Central memory CD8-positive, alpha-beta T cell (primary cell): ENCODE measurements around the gene ATG101.

Source experiments
- ATAC-seq: fragments of 150-1000 bp; cut with Tn5 transposase; replicated peaks from 2 replicates; pipeline ENCODE4 v1.10.0; 2022; ENCODE audit warnings: mild to moderate bottlenecking, moderate FRiP score, moderate number of reproducible peaks; ENCODE audit not compliant: poor library complexity, severe bottlenecking; ENCODE audit errors: extremely low read depth
- DNase-seq, 2 donors: peaks; one replicate each; pipeline ENCODE4 v3.0.0; 2021; ENCODE audit warnings: low spot score in 2 of 2
- H3K27ac Mint-ChIP-seq: one replicate; pipeline ENCODE4 v1.8.0; 2022; ENCODE audit warnings: low read depth, mild to moderate bottlenecking, moderate library complexity, mixed read lengths
- H3K27me3 Mint-ChIP-seq: one replicate; pipeline ENCODE4 v1.8.0; 2022; ENCODE audit warnings: mixed read lengths
- H3K36me3 Mint-ChIP-seq: one replicate; pipeline ENCODE4 v1.8.0; 2022; ENCODE audit warnings: mild to moderate bottlenecking, moderate library complexity, mixed read lengths; ENCODE audit not compliant: insufficient read depth
- H3K4me1 Mint-ChIP-seq: one replicate; pipeline ENCODE4 v1.8.0; 2022; ENCODE audit warnings: mixed read lengths
- H3K4me3 Mint-ChIP-seq: one replicate; pipeline ENCODE4 v1.8.0; 2022; ENCODE audit warnings: mild to moderate bottlenecking, moderate library complexity, mixed read lengths
- H3K9me3 Mint-ChIP-seq: one replicate; pipeline ENCODE4 v1.8.0; 2022; ENCODE audit warnings: mixed read lengths

The ATG101 gene, protein sequence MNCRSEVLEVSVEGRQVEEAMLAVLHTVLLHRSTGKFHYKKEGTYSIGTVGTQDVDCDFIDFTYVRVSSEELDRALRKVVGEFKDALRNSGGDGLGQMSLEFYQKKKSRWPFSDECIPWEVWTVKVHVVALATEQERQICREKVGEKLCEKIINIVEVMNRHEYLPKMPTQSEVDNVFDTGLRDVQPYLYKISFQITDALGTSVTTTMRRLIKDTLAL

GRCh38 chr12:52069327-52070184 is at the start of gene ATG101:
Gene ATG101, plus strand, starts transcription at chr12:52069978. Its CDS starts 3,673 bp downstream, at chr12:52073651.
- H3K36me3 Mint-ChIP-seq = peaks cover 17% of the 10 kb centered on the region
- peak within 1 kb of the TSS; percentile 96 for H3K4me3 Mint-ChIP-seq
- ATAC-seq (peak; percentile 98), DNase-seq (peak; percentile 78 to 83)
- peaks cover 17% of the 10 kb centered on the region for H3K27me3 Mint-ChIP-seq
- peaks cover 44% of the 10 kb centered on the region for H3K4me1 Mint-ChIP-seq
- peak within 1 kb of the TSS; percentile 94 for H3K27ac Mint-ChIP-seq
- H3K9me3 Mint-ChIP-seq = no peaks in the 10 kb centered on the region

- H3K36me3 Mint-ChIP-seq = peaks cover 18% of the 10 kb centered on the region
- ATAC-seq (peak; percentile 25), DNase-seq (peak in 1 of 2 donors; percentile 28)
- no peaks in the 10 kb centered on the region for H3K9me3 Mint-ChIP-seq
- peaks cover 21% of the 10 kb centered on the region for H3K4me1 Mint-ChIP-seq
- H3K27ac Mint-ChIP-seq = no peak overlapping the region
- no peaks in the 10 kb centered on the region for H3K27me3 Mint-ChIP-seq
- no peak overlapping the region for H3K4me3 Mint-ChIP-seq
Observed at GRCh38 chr12:52020539-52021336, 49.0 kb upstream of the ATG101 start.

- no peak for DNase-seq
- Mint-ChIP-seq H3K4me1 (peaks cover 25% of the 10 kb centered on the region), H3K4me3 (peak overlapping the region; percentile 74), H3K9me3 (no peaks in the 10 kb centered on the region), H3K36me3 (peaks cover 9% of the 10 kb centered on the region), H3K27me3 (no peaks in the 10 kb centered on the region), H3K27ac (no peak overlapping the region)
- no peak for ATAC-seq
Observed at GRCh38 chr12:52022841-52023181, 47.0 kb upstream of the ATG101 start.

DNA sequence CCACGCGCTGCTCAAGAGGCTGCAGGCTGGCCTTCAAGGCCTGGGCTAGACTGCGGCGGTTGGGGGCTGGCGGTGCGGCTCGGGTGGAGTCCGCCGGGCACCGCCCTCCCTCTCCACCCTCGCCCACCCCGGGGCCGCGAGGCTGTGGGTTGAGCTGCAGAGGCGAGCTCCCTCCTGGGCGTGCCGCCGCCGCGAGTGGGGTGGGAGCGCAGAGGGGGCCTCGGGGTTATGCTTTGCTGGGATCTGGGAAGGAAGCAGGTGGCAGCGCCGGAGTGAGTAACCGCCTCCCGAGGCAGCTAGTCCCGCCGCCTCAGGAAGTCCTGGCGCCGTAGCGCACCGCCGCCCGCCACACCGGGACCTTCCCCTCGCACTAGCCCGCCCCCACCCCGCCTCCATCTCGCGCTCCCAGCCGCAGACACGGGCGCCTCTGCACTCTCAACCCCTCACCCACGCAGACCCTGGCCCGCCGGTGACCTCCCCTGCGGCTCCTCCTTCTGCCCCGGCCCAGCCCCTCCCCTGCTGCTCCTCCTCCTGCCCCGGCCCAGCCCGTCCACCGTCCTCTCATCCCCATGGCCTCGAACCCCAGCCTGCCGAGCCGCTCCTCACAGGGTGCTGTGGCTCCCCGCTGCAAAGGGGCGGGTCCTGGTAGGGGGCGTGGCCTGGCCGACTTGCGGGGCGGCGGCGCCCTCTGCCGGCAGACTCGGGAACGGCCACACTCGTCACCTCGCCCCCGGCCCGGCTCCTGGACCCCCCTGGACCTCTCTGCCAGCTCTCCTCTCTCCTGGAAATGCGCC is 46.4 kb upstream of the ATG101 start:
- DNase-seq (peak; percentile 76 to 89), ATAC-seq (peak; percentile 63)
- peak overlapping the region; percentile 74 for H3K4me3 Mint-ChIP-seq
- H3K27ac Mint-ChIP-seq = peak overlapping the region; percentile 59
- H3K27me3 Mint-ChIP-seq = no peaks in the 10 kb centered on the region
- H3K4me1 Mint-ChIP-seq = peaks cover 25% of the 10 kb centered on the region
- H3K9me3 Mint-ChIP-seq = no peaks in the 10 kb centered on the region
- peaks cover 9% of the 10 kb centered on the region for H3K36me3 Mint-ChIP-seq

GRCh38 chr12:52023976-52024688 is 45.6 kb upstream of the ATG101 start:
- H3K9me3 Mint-ChIP-seq = no peaks in the 10 kb centered on the region
- no peaks in the 10 kb centered on the region for H3K27me3 Mint-ChIP-seq
- peak overlapping the region; percentile 59 for H3K27ac Mint-ChIP-seq
- peaks cover 25% of the 10 kb centered on the region for H3K4me1 Mint-ChIP-seq
- peak overlapping the region; percentile 74 for H3K4me3 Mint-ChIP-seq
- DNase-seq (no peak), ATAC-seq (no peak)
- peaks cover 7% of the 10 kb centered on the region for H3K36me3 Mint-ChIP-seq

- Mint-ChIP-seq H3K36me3 (peaks cover 6% of the 10 kb centered on the region), H3K27ac (peak overlapping the region; percentile 79), H3K4me1 (peaks cover 25% of the 10 kb centered on the region)
Observed at GRCh38 chr12:52024845-52025230, 44.9 kb upstream of the ATG101 start.

DNA sequence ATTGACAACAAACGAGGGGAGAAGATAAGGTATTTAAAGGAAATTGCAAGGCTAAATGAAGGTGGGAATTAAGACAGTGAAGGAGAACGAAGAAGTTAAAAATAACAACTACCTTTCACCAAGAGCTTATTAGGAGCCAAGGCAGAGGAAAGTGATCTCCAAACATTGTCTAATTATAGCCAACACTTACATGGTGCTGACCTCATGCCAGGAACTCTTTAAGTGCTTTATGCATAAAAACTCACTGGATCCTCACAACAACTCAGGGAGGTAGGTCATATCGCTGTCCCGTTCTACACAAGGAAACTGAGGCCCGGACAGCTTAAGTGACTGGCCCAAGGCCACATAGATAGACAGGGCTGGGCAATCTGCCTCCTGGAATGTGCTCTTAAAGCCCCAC is 43.5 kb upstream of the ATG101 start:
- no peaks in the 10 kb centered on the region for H3K9me3 Mint-ChIP-seq
- peaks cover 25% of the 10 kb centered on the region for H3K4me1 Mint-ChIP-seq
- peaks cover 5% of the 10 kb centered on the region for H3K36me3 Mint-ChIP-seq
- DNase-seq (no peak), ATAC-seq (no peak)
- no peaks in the 10 kb centered on the region for H3K27me3 Mint-ChIP-seq
- H3K27ac Mint-ChIP-seq = peak overlapping the region; percentile 79
- no peak overlapping the region for H3K4me3 Mint-ChIP-seq

More at GRCh38 chr12:52024845-52025230, 44.9 kb upstream of the ATG101 start:
- ATAC-seq = no peak
- Mint-ChIP-seq H3K27me3 (no peaks in the 10 kb centered on the region), H3K4me3 (peak overlapping the region; percentile 74), H3K9me3 (no peaks in the 10 kb centered on the region)
- DNase-seq = no peak

DNA sequence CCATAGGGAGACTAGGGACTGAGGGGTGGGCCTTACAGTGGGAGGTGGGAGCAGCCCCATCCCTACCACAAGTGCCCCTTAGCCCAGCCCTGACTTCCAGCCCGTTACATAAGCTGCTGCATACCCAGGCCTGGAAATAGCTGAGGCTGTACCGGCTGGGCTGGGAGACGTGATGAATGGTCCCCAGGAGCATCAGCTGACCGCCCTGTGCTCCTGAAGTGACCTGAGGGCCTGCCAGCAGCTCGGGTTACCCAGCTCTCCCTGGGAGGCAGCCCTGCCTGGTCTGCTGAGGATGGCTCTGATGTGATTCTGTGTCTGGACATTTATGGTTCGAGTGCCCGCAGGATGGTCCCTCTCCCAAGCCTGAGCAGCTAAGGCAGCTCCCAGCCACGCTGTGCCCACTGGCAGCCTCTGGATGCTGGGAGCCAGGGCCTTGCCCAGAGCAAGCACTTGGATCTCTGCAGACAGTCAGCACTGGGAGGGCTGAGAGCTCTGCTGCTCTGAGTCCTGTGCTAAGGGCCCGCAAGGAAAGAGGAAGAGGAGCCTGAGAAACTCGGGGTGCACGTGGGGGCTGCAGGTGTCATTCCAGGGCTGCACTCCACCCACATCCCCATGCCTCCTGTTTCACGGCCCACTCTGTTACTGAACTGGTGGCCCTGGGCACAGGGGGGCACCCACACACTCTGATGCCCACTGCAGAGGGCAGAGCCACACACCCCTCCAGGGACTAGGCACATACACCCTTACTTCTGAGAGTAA is 42.5 kb upstream of the ATG101 start:
- no peak overlapping the region for H3K4me3 Mint-ChIP-seq
- H3K4me1 Mint-ChIP-seq = peaks cover 25% of the 10 kb centered on the region
- ATAC-seq = no peak
- no peaks in the 10 kb centered on the region for H3K27me3 Mint-ChIP-seq
- DNase-seq = no peak
- H3K36me3 Mint-ChIP-seq = peaks cover 5% of the 10 kb centered on the region
- H3K9me3 Mint-ChIP-seq = no peaks in the 10 kb centered on the region
- no peak overlapping the region for H3K27ac Mint-ChIP-seq

- no peaks in the 10 kb centered on the region for H3K9me3 Mint-ChIP-seq
- H3K27me3 Mint-ChIP-seq = no peaks in the 10 kb centered on the region
- no peak for ATAC-seq
- H3K27ac Mint-ChIP-seq = no peak overlapping the region
- H3K4me3 Mint-ChIP-seq = no peak overlapping the region
- H3K36me3 Mint-ChIP-seq = peaks cover 3% of the 10 kb centered on the region
- peaks cover 34% of the 10 kb centered on the region for H3K4me1 Mint-ChIP-seq
- DNase-seq = no peak
Observed at GRCh38 chr12:52029685-52030084, 40.1 kb upstream of the ATG101 start.

- Mint-ChIP-seq H3K9me3 (no peaks in the 10 kb centered on the region), H3K4me1 (peaks cover 20% of the 10 kb centered on the region), H3K4me3 (peak overlapping the region; percentile 71), H3K27me3 (no peaks in the 10 kb centered on the region), H3K27ac (peak overlapping the region; percentile 72), H3K36me3 (peaks cover 5% of the 10 kb centered on the region)
- DNase-seq (no peak), ATAC-seq (peak; percentile 5)
Observed at GRCh38 chr12:52032446-52032803, 37.4 kb upstream of the ATG101 start.

- DNase-seq (peak; percentile 66), ATAC-seq (peak; percentile 83)
- H3K36me3 Mint-ChIP-seq = peaks cover 5% of the 10 kb centered on the region
- H3K9me3 Mint-ChIP-seq = no peaks in the 10 kb centered on the region
- H3K27me3 Mint-ChIP-seq = no peaks in the 10 kb centered on the region
- H3K27ac Mint-ChIP-seq = peak overlapping the region; percentile 72
- peak overlapping the region; percentile 71 for H3K4me3 Mint-ChIP-seq
- H3K4me1 Mint-ChIP-seq = peaks cover 20% of the 10 kb centered on the region
Observed at GRCh38 chr12:52032804-52033445, 36.9 kb upstream of the ATG101 start.
